Sigmoid colon (tissue), 7 donors: ENCODE data around the gene TMEM88. TPM values are rescaled to one million over a fixed set of nuclear protein-coding genes. Genes with fewer than 3 reads are reported as not detected.

ENCODE experiments used
- DNase-seq: peaks from one replicate; pipeline ENCODE4 v3.0.0-alpha.2; 2019
- H3K27ac ChIP-seq, 4 donors: fragments of 200-600 bp; sonication (generic); one replicate each; pipeline ENCODE4 v1.5.1; 2016 to 2019; ENCODE audit warnings: mild to moderate bottlenecking in 1 of 4
- H3K27me3 ChIP-seq, 3 donors: fragments of 200-600 bp; sonication (generic); one replicate each; pipeline ENCODE4 v1.5.1; 2019; ENCODE audit warnings: mild to moderate bottlenecking in 1 of 3
- H3K36me3 ChIP-seq, 4 donors: fragments of 200-600 bp; sonication (generic); one replicate each; pipeline ENCODE4 v1.5.1; 2016 to 2019
- H3K4me1 ChIP-seq, 4 donors: fragments of 200-600 bp; sonication (generic); one replicate each; pipeline ENCODE4 v1.5.1; 2017 to 2019
- H3K4me3 ChIP-seq, 4 donors: fragments of 200-600 bp; sonication (generic); one replicate each; pipeline ENCODE4 v1.5.1; 2017 to 2019; ENCODE audit warnings: mild to moderate bottlenecking in 2 of 4, moderate library complexity in 1 of 4
- H3K9me3 ChIP-seq, 4 donors: fragments of 200-600 bp in 3 of 4; sonication (generic) in 3 of 4; one replicate each; pipeline versions ENCODE4 v1.5.1 to v1.6.1; 2013 to 2019
- EP300 ChIP-seq, 4 donors: sonication (generic); formaldehyde crosslinking; IDR thresholded peaks; one replicate each; pipeline ENCODE4 v1.6.1; 2017; ENCODE audit warnings: antibody characterized with exemption in 4 of 4
- POLR2A ChIP-seq, 2 donors: fragments of 450-650 bp; IDR thresholded peaks; one replicate each; pipeline ENCODE4 v1.6.1; 2016; ENCODE audit warnings: antibody characterized with exemption in 2 of 2, mild to moderate bottlenecking in 2 of 2, moderate library complexity in 2 of 2
- POLR2AphosphoS5 ChIP-seq, 4 donors: sonication (generic); formaldehyde crosslinking; IDR thresholded peaks; one replicate each; pipeline ENCODE4 v1.6.1; 2017; ENCODE audit warnings: antibody characterized with exemption in 4 of 4
- WGBS, 2 donors: extraction: QIAGEN DNeasy Blood & Tissue Kit; methylation state at CpG; one replicate each; pipeline ENCODE4 v1.1.7; 2013; 5-methylcytosine and 5-hydroxymethylcytosine counted together
- intact Hi-C: fragments of 100-400 bp; cut with DNase I; formaldehyde crosslinking; loops from one replicate; pipeline ENCODE4 v1.15.1; 2023
- polyA plus RNA-seq, 3 donors: library from polyadenylated mRNA; stranded (reverse); fragments of 200-250 nt; gene quantifications; one replicate each; pipeline ENCODE4 v1.2.3, GENCODE V29; 2013
- total RNA-seq, 4 donors: library from RNA; depleted of rRNA; stranded (reverse); fragments of >200 nt; gene quantifications; one replicate each; pipeline ENCODE4 v1.1.0, GENCODE V29; 2016
- TF ChIP-seq, protein P1 (sequence below), 4 experiments: fragments of 450-650 bp in 3 of 4; fragments of 200-600 bp in 1 of 4; IDR thresholded peaks; one replicate each; pipeline ENCODE4 v1.5.1; 2016 to 2019; ENCODE audit warnings: antibody characterized with exemption in 4 of 4, mild to moderate bottlenecking in 3 of 4, moderate library complexity in 2 of 4
- donor health status: healthy with polysubstance abuse.
- donor health status: Bipolar disorder and iron deficiency.
- donor health status: healthy.

Gene TMEM88
- total and polyA plus RNA-seq, 7 donors, result 2.4 to 19.9 (median 10.0) TPM

DNA sequence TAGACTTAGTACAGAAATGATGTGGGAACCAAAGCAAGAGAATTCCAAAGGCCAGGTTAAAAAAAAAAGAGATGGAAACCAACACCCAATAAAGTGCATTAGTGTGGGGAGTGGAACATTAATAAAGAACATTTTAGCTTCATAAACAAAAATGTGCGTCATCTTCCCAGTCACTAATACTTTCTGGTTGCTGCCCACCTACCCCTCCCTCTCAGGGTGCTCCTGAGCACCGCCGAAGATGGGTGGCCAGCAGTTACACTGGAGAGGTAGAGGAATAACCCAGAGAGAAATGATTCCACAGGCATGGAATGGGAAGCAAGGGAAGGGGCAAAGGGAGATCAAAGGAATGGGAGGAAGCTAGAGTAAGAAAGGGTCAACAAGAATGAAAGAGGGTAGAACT lies 27.8 kb downstream of the TMEM88 start:
- Histone ChIP-seq H3K27ac (peak overlapping the region in 3 of 4 donors; percentile 93 to 98 (median 96)), H3K27me3 (no peaks in the 10 kb centered on the region), H3K4me3 (no peak overlapping the region), H3K36me3 (peaks cover 0 to 11% (median 0%) of the 10 kb centered on the region in 4 donors), H3K9me3 (no peaks in the 10 kb centered on the region), H3K4me1 (peaks cover 0 to 50% (median 47%) of the 10 kb centered on the region in 4 donors)
- DNase-seq, result no peak
- WGBS, 2 donors, result 83 to 90% methylated on average over 3 of the region's 3 CpGs
- intact Hi-C loops, result no loop called here
- TF ChIP-seq POLR2A (IDR thresholded peaks at IDR 0.05) (no peak), POLR2AphosphoS5 (IDR thresholded peaks at IDR 0.05) (peak in 1 of 4 donors; percentile 28)

DNA sequence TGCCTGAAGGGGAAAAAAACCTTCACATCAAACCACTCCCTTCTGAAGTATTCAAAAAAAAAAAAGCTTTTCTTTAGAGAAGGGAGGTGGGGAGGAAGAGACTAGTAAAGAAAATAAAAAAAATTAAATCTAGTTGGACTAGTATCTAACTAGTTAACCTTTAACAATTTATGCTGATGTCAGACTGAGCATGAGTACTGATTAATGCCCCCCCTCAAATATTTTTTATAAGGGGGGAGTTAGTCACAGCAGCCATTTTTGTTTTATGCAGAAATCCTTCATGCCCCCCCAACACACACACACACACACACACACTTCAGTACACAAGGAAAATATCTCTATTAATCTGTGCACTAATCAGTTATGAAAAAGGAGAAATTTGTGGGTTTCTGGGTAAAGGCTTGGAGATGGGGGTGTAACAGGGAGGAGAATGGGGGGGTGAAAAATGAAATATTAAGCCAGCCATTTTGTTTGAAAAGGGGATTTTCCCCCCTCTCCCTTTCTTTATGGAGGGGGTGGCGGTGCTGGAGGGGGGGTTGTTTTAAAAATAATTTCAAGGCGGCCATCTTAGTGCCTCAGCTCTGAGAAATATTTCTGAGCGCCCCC lies 29.0 kb downstream of the TMEM88 start:
- Histone ChIP-seq H3K27ac (peak overlapping the region; percentile 93 to 98 (median 95)), H3K4me3 (peak overlapping the region; percentile 52 to 94 (median 89)), H3K27me3 (no peaks in the 10 kb centered on the region), H3K4me1 (peaks cover 0 to 62% (median 59%) of the 10 kb centered on the region in 4 donors), H3K9me3 (no peaks in the 10 kb centered on the region), H3K36me3 (peaks cover 0 to 11% (median 0%) of the 10 kb centered on the region in 4 donors)
- DNase-seq, result no peak
- intact Hi-C loops, result no loop called here
- 1 to 4% methylated on average over 3 of the region's 3 CpGs for WGBS, 2 donors
- TF ChIP-seq POLR2AphosphoS5 (IDR thresholded peaks at IDR 0.05) (no peak), POLR2A (IDR thresholded peaks at IDR 0.05) (no peak), EP300 (IDR thresholded peaks at IDR 0.05) (no peak)
- TF ChIP-seq, protein P1, sequence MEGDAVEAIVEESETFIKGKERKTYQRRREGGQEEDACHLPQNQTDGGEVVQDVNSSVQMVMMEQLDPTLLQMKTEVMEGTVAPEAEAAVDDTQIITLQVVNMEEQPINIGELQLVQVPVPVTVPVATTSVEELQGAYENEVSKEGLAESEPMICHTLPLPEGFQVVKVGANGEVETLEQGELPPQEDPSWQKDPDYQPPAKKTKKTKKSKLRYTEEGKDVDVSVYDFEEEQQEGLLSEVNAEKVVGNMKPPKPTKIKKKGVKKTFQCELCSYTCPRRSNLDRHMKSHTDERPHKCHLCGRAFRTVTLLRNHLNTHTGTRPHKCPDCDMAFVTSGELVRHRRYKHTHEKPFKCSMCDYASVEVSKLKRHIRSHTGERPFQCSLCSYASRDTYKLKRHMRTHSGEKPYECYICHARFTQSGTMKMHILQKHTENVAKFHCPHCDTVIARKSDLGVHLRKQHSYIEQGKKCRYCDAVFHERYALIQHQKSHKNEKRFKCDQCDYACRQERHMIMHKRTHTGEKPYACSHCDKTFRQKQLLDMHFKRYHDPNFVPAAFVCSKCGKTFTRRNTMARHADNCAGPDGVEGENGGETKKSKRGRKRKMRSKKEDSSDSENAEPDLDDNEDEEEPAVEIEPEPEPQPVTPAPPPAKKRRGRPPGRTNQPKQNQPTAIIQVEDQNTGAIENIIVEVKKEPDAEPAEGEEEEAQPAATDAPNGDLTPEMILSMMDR (IDR thresholded peaks at IDR 0.05), result no peak

DNA sequence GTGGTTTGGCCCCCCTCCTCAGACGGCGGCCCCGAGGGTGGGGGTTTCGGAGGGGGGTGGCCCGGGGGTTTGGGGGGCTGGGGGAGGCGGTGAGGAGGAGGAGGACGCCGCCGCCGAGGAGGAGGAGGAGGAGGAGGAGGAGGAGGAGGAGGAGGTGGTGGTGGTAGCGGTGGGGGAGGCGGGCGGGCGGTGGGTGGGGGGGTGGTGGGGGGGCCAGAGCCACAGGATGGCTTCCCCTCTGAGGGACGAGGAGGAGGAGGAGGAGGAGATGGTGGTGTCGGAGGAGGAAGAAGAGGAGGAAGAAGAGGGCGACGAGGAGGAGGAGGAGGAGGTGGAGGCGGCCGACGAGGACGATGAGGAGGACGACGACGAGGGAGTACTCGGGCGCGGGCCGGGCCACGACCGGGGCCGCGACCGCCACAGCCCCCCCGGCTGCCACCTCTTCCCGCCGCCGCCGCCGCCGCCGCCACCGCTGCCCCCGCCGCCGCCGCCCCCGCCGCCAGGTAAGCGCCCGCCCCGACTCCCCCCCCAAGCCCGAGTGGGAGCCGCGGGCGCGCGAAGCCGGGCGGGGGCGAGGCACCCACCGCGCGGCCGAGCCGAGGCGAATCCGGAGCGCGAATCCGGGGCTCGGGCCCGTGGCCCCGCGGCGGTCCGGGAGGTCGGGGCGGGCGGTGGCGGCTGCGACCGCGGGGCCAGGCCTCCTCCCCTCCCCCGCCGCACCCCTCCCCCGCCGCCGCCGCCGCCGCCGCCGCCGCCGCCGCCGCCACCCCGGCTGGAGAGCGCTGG lies 29.9 kb downstream of the TMEM88 start:
- Histone ChIP-seq H3K27me3 (no peaks in the 10 kb centered on the region), H3K27ac (peak overlapping the region; percentile 93 to 98 (median 95)), H3K4me1 (peaks cover 0 to 71% (median 68%) of the 10 kb centered on the region in 4 donors), H3K36me3 (peaks cover 0 to 11% (median 0%) of the 10 kb centered on the region in 4 donors), H3K4me3 (peak overlapping the region; percentile 68 to 94 (median 89)), H3K9me3 (no peaks in the 10 kb centered on the region)
- no peak for DNase-seq
- TF ChIP-seq POLR2AphosphoS5 (IDR thresholded peaks at IDR 0.05), result no peak
- TF ChIP-seq EP300 (IDR thresholded peaks at IDR 0.05), result no peak
- no peak for TF ChIP-seq POLR2A (IDR thresholded peaks at IDR 0.05)
- TF ChIP-seq, protein P1 (IDR thresholded peaks at IDR 0.05), result no peak
- 2 to 3% methylated on average over 91 to 95 of the region's 100 CpGs for WGBS, 2 donors
- intact Hi-C loops, result no loop called here

DNA sequence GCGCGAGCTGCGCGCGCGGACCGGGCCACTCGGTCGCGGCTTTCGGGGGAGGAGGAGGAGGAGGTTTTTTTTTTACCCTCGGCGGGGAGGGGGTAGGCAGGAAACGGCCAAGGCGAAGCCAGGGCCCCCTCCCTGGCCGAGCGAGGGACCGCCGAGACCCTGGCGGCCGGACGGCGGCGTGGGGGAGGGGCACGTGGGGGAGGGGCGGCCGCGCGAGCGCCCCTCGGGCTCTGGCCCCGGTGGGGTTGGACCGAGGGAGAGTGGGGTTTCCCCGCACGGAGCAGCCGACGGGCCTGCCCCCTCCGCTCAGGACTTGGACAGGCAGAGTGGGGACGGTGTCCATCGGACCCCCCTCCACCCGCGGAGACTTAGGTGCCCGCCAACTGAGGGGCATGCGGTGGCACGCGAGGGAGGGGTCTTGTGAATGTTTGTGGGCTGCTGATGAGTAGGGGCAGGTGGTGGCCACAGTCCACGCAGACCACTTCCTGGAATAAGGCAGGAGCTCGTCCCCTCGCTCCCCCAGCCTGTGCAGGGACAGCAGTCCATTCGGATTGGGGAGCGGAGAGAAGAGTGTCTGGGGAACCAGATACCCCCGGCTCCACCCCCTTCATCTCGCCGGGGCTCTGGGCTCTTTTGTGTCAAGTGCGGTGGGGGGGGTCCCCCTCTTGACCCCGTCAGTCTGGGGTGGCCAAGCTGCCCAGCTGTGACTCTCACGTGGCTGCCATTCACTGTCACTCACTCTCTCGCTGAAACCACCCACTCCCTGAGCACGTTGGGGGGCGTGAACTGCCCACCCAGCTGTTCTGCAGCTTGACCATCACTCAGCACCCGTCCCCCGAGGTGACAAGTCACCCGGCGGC lies 30.7 kb downstream of the TMEM88 start:
- Histone ChIP-seq H3K27me3 (no peaks in the 10 kb centered on the region), H3K36me3 (peaks cover 0 to 8% (median under 1%) of the 10 kb centered on the region in 4 donors), H3K4me1 (peaks cover 0 to 80% (median 72%) of the 10 kb centered on the region in 4 donors), H3K9me3 (no peaks in the 10 kb centered on the region), H3K27ac (peak overlapping the region; percentile 93 to 98 (median 95)), H3K4me3 (peak overlapping the region; percentile 68 to 94 (median 89))
- WGBS, 2 donors, result 1% methylated on average over 64 of the region's 64 CpGs
- intact Hi-C loops, result loop anchor here (2.0 kb wide), 1 partner anchor 29 kb away; no protein-coding TSS in a partner anchor
- DNase-seq, result peak; percentile 80
- TF ChIP-seq POLR2A (IDR thresholded peaks at IDR 0.05) (no peak), POLR2AphosphoS5 (IDR thresholded peaks at IDR 0.05) (peak in 2 of 4 donors; percentile 4 to 33), EP300 (IDR thresholded peaks at IDR 0.05) (peak in 1 of 4 donors; percentile 1)
- TF ChIP-seq, protein P1 (IDR thresholded peaks at IDR 0.05), result no peak
